MCF 10A (cell line): ENCODE measurements around the gene COL20A1. TPM values are rescaled to one million over a fixed set of nuclear protein-coding genes. Genes with fewer than 3 reads are reported as not detected.

Experiments
- BruUV-seq: library from RNA; stranded (reverse); fragments of 400-500 nt; replicated peaks from 2 replicates; lab custom pipeline; 2021; lab: Mats Ljungman, UMichigan
- CTCF ChIA-PET: fragments of 300-600 bp; sonication (Branson Sonifier 250); formaldehyde crosslinking; extraction: SDS; loops from one replicate; lab custom pipeline; 2021; ENCODE audit warnings: antibody characterized with exemption, inconsistent platforms; lab: Yijun Ruan, JAX
- POLR2A ChIA-PET: fragments of 300-600, 350-650 bp; sonication (Branson Sonifier 250); formaldehyde crosslinking; extraction: SDS; loops from one replicate; lab custom pipeline; 2020; ENCODE audit warnings: antibody characterized with exemption, inconsistent platforms; lab: Yijun Ruan, JAX
- DNase-seq: peaks from one replicate; pipeline ENCODE4 v3.0.0-alpha.2; 2018; ENCODE audit not compliant: unreplicated experiment
- H3K27ac Mint-ChIP-seq: one replicate; pipeline ENCODE4 v1.8.0; 2022; ENCODE audit warnings: mild to moderate bottlenecking, low read depth, mixed read lengths; ENCODE audit not compliant: unreplicated experiment
- H3K27me3 Mint-ChIP-seq: one replicate; pipeline ENCODE4 v1.8.0; 2022; ENCODE audit warnings: mixed read lengths; ENCODE audit not compliant: insufficient read depth, unreplicated experiment
- H3K36me3 Mint-ChIP-seq: one replicate; pipeline ENCODE4 v1.8.0; 2022; ENCODE audit warnings: mild to moderate bottlenecking, moderate library complexity, mixed read lengths; ENCODE audit not compliant: insufficient read depth, unreplicated experiment
- H3K4me1 Mint-ChIP-seq: one replicate; pipeline ENCODE4 v1.8.0; 2022; ENCODE audit warnings: mixed read lengths; ENCODE audit not compliant: insufficient read depth, unreplicated experiment
- H3K4me3 Mint-ChIP-seq: one replicate; pipeline ENCODE4 v1.8.0; 2022; ENCODE audit warnings: mild to moderate bottlenecking, moderate library complexity, mixed read lengths; ENCODE audit not compliant: unreplicated experiment
- H3K9me3 Mint-ChIP-seq: one replicate; pipeline ENCODE4 v1.8.0; 2022; ENCODE audit warnings: mixed read lengths; ENCODE audit not compliant: unreplicated experiment
- intact Hi-C: fragments of 100-400 bp; cut with micrococcal nuclease; formaldehyde crosslinking; loops from 2 replicates; pipeline ENCODE4 v1.14.1; 2022
- total RNA-seq: library from RNA; stranded (reverse); gene quantifications from 2 replicates; pipeline ENCODE4 v1.2.3, GENCODE V29; 2022
- TF ChIP-seq, protein P1 (sequence below): fragments of 200-600 bp; IDR thresholded peaks from one replicate; pipeline ENCODE4 v1.8.0; 2022; ENCODE audit warnings: antibody characterized with exemption, mild to moderate bottlenecking; ENCODE audit not compliant: unreplicated experiment

COL20A1 gene
- total RNA-seq, 1 experiment from 2014 or later: 0.14 TPM

DNA sequence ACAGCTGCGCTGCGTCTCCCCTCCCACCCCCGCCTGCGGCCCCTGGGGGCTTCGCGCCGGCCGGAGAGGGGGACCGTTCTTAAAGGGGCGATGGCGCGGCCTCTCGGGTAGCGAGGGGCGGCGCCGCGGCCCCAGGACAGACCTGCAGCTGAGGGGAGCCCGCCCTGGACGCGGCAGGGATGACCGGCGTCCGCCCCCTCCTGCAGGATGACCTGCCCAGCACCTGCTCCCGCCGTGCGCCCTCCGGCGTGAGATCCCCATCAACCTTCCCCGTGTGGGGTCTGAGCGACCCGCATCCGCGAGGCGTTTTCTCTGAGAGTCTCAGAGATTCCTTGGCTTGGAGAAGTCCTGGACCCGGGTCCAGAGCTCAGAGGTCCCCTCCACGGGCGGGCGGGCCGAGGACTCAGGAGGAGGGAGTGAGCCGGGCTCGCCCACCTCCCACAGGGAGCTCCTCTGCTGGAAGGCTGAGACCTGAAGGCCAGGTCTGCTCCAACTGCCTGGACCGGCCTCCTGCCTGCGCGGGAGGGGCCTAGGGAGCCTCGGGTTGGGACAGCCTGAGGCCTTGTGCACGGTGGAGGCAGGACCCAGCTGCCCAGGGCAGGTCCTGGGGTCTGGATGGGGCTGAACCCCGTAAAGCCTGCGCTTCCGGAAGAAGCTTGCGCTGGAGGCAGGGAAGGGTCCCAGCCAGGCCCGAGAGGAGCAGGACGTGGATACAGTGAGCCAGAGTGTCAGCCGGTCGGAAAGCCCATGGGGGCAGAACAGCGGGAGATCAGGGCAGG is 38.2 kb upstream of the COL20A1 start:
- intact Hi-C loops: no loop called here
- H3K36me3 Mint-ChIP-seq: no peaks in the 10 kb centered on the region
- peaks cover 27% of the 10 kb centered on the region for H3K4me1 Mint-ChIP-seq
- ChIA-PET POLR2A (interaction anchor here (0.5 to 2.3 kb wide), 8 partner anchors 16 to 171 kb away, joined by 3 to 20 read pairs (median 4); partner anchors contain the start of gene ARFGAP1), CTCF (interaction anchor here (0.5 to 7.1 kb wide), 3 partner anchors 16 to 31 kb away, joined by 3 to 45 read pairs (median 5); no protein-coding TSS in a partner anchor)
- TF ChIP-seq, protein P1, sequence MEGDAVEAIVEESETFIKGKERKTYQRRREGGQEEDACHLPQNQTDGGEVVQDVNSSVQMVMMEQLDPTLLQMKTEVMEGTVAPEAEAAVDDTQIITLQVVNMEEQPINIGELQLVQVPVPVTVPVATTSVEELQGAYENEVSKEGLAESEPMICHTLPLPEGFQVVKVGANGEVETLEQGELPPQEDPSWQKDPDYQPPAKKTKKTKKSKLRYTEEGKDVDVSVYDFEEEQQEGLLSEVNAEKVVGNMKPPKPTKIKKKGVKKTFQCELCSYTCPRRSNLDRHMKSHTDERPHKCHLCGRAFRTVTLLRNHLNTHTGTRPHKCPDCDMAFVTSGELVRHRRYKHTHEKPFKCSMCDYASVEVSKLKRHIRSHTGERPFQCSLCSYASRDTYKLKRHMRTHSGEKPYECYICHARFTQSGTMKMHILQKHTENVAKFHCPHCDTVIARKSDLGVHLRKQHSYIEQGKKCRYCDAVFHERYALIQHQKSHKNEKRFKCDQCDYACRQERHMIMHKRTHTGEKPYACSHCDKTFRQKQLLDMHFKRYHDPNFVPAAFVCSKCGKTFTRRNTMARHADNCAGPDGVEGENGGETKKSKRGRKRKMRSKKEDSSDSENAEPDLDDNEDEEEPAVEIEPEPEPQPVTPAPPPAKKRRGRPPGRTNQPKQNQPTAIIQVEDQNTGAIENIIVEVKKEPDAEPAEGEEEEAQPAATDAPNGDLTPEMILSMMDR: no peak
- DNase-seq: no peak
- peak overlapping the region; percentile 89 for H3K27ac Mint-ChIP-seq
- no peak overlapping the region for H3K4me3 Mint-ChIP-seq
- H3K27me3 Mint-ChIP-seq: peaks cover 41% of the 10 kb centered on the region
- H3K9me3 Mint-ChIP-seq: peaks cover 7% of the 10 kb centered on the region
- BruUV-seq: no TSS peak

DNA sequence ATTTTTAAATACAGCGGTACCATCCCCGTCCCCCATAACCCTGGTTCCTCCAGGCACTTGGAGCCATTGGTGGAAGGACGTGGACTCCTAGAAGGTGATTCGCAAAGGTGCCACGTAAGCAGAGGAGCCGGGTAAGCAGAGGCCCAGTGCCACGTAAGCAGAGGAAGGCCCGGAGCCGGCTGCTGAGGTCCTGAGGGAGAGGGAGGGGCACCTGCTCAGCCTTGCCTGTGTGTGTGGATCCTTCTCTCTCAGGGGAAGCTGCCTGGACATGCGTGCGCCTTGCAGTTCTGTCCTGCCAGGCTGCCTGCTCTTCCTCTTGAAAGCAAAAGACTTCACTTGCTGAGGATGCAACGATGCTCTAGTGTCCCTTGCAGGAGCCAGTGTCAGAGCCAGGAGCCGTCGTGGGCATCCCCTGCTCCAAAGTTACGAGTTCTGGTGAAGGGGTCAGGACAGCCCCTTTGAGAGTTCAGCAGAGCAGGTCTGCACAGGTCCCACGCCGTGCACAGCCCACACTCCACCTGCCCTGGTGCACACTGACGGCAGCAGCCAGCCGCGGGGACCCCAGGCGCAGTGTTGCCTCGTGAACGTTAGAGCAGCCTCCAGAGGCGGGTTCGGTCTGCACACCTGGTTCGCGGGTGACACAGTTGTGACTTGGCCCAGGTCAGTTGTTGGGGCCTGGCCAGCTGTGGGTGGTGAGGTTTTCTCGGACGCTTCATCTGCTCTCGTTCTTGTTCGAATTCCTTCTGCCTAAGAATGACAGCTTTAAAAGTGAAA is 36.9 kb upstream of the COL20A1 start:
- H3K27me3 Mint-ChIP-seq: peaks cover 48% of the 10 kb centered on the region
- DNase-seq: peak; percentile 55
- H3K9me3 Mint-ChIP-seq: peaks cover 7% of the 10 kb centered on the region
- TF ChIP-seq, protein P1: no peak
- intact Hi-C loops: no loop called here
- ChIA-PET CTCF (interaction anchor here (0.7 to 7.1 kb wide), 6 partner anchors 10 to 54 kb away, joined by 3 to 45 read pairs (median 3); partner anchors contain the start of gene BIRC7), POLR2A (interaction anchor here (0.6 to 2.3 kb wide), 9 partner anchors 10 to 831 kb away, joined by 3 to 20 read pairs (median 4); partner anchors contain the start of gene ARFGAP1)
- H3K36me3 Mint-ChIP-seq: no peaks in the 10 kb centered on the region
- peak overlapping the region; percentile 89 for H3K27ac Mint-ChIP-seq
- H3K4me1 Mint-ChIP-seq: peaks cover 22% of the 10 kb centered on the region
- BruUV-seq: no TSS peak
- H3K4me3 Mint-ChIP-seq: peak overlapping the region; percentile 47

DNA sequence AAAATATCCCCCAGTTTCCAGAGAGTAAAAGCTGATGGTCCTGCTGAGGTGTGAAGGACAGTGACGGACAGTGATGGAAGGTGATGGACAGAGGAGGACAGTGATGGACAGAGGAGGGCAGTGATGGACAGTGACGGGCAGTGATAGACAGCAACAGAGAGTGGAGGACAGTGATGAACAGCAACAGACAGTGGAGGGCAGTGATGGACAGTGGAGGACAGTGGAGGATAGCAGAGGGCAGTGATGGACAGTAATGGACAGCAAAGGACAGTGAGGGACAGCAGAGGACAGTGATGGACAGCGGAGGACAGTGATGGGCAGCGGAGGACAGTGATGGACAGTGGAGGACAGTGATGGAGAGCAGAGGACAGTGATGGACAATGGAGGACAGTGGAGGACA is 36.0 kb upstream of the COL20A1 start:
- Mint-ChIP-seq H3K27ac (no peak overlapping the region), H3K27me3 (peaks cover 56% of the 10 kb centered on the region), H3K4me1 (peaks cover 21% of the 10 kb centered on the region), H3K9me3 (peaks cover 7% of the 10 kb centered on the region), H3K36me3 (no peaks in the 10 kb centered on the region), H3K4me3 (no peak overlapping the region)
- DNase-seq: no peak
- POLR2A ChIA-PET: interaction anchor here (0.6 to 2.3 kb wide), 3 partner anchors 9 to 23 kb away, joined by 3 to 20 read pairs (median 4); partner anchors contain the start of gene ARFGAP1
- TF ChIP-seq, protein P1: no peak
- CTCF ChIA-PET: interaction anchor here (0.9 to 7.1 kb wide), 3 partner anchors 9 to 33 kb away, joined by 3 to 45 read pairs (median 3); no protein-coding TSS in a partner anchor
- no TSS peak for BruUV-seq
- intact Hi-C loops: no loop called here
